T-helper 2 cell treated with Interferon-gamma antibody and Interleukin-4, amounts not matched to agents 5 μg/mL and 100 μg/mL, for 36 hours (primary cell): ENCODE measurements around the gene TK1.
"Not testable (repeated sequence)": the region's sequence is repeated elsewhere in the genome, so short reads cannot be mapped to it uniquely, and the experiment has no call there.

Source experiments
- DNase-seq: peaks from one replicate; pipeline ENCODE4 v3.0.0; 2021; ENCODE audit warnings: low spot score
- H3K27ac Mint-ChIP-seq: one replicate; pipeline ENCODE4 v1.8.0; 2021; ENCODE audit warnings: mild to moderate bottlenecking, mixed read lengths
- H3K27me3 Mint-ChIP-seq: one replicate; pipeline ENCODE4 v1.8.0; 2021; ENCODE audit warnings: low read depth, mixed read lengths
- H3K36me3 Mint-ChIP-seq: one replicate; pipeline ENCODE4 v1.8.0; 2021; ENCODE audit warnings: low read depth, mixed read lengths
- H3K4me1 Mint-ChIP-seq: one replicate; pipeline ENCODE4 v1.8.0; 2021; ENCODE audit warnings: low read depth, mixed read lengths
- H3K4me3 Mint-ChIP-seq: one replicate; pipeline ENCODE4 v1.8.0; 2022; ENCODE audit warnings: mild to moderate bottlenecking, moderate library complexity, mixed read lengths
- H3K9me3 Mint-ChIP-seq: one replicate; pipeline ENCODE4 v1.8.0; 2021; ENCODE audit warnings: mixed read lengths

The TK1 gene

GRCh38 chr17:78186692-78187595 lies at the start of gene TK1, which contains the start of gene AFMID:
TSS of gene TK1 (minus strand) at chr17:78187052. CDS start at chr17:78186994, 58 bp downstream.
TSS of gene AFMID (plus strand) at chr17:78187362. CDS start at chr17:78187371, 9 bp downstream.
- peak; percentile 96 for DNase-seq
- H3K27me3 Mint-ChIP-seq: no peaks in the 10 kb centered on the region
- H3K36me3 Mint-ChIP-seq: peaks cover 11% of the 10 kb centered on the region
- H3K27ac Mint-ChIP-seq: peak within 1 kb of the TSS; percentile 83
- peaks cover 28% of the 10 kb centered on the region for H3K4me1 Mint-ChIP-seq
- H3K9me3 Mint-ChIP-seq: no peaks in the 10 kb centered on the region
- H3K4me3 Mint-ChIP-seq: peak within 1 kb of the TSS; percentile 88

- H3K9me3 Mint-ChIP-seq: no peaks in the 10 kb centered on the region
- no peaks in the 10 kb centered on the region for H3K36me3 Mint-ChIP-seq
- no peak overlapping the region for H3K4me3 Mint-ChIP-seq
- H3K4me1 Mint-ChIP-seq: no peaks in the 10 kb centered on the region
- peaks cover 23% of the 10 kb centered on the region for H3K27me3 Mint-ChIP-seq
- no peak for DNase-seq
- no peak overlapping the region for H3K27ac Mint-ChIP-seq
Observed at GRCh38 chr17:78235885-78236284, 49.0 kb upstream of the TK1 start.

- not testable (repeated sequence) for H3K4me1 Mint-ChIP-seq, DNase-seq, H3K27ac Mint-ChIP-seq, H3K36me3 Mint-ChIP-seq, H3K4me3 Mint-ChIP-seq, H3K9me3 Mint-ChIP-seq
- H3K27me3 Mint-ChIP-seq: peaks cover 31% of the 10 kb centered on the region
Observed at GRCh38 chr17:78235022-78235421, 48.2 kb upstream of the TK1 start.

GRCh38 chr17:78234261-78234865 lies 47.5 kb upstream of the TK1 start:
- DNase-seq: no peak
- Mint-ChIP-seq H3K36me3 (no peaks in the 10 kb centered on the region), H3K4me1 (no peaks in the 10 kb centered on the region), H3K9me3 (no peaks in the 10 kb centered on the region), H3K27ac (no peak overlapping the region), H3K27me3 (peaks cover 31% of the 10 kb centered on the region), H3K4me3 (no peak overlapping the region)

- H3K4me3 Mint-ChIP-seq: no peak overlapping the region
- DNase-seq: no peak
- no peaks in the 10 kb centered on the region for H3K36me3 Mint-ChIP-seq
- no peak overlapping the region for H3K27ac Mint-ChIP-seq
- no peaks in the 10 kb centered on the region for H3K4me1 Mint-ChIP-seq
- H3K9me3 Mint-ChIP-seq: no peaks in the 10 kb centered on the region
- peaks cover 31% of the 10 kb centered on the region for H3K27me3 Mint-ChIP-seq
Observed at GRCh38 chr17:78233678-78234077, 46.8 kb upstream of the TK1 start.

GRCh38 chr17:78232859-78233173 lies 46.0 kb upstream of the TK1 start:
- H3K27ac Mint-ChIP-seq: no peak overlapping the region
- DNase-seq: no peak
- H3K9me3 Mint-ChIP-seq: no peaks in the 10 kb centered on the region
- no peaks in the 10 kb centered on the region for H3K36me3 Mint-ChIP-seq
- peaks cover 31% of the 10 kb centered on the region for H3K27me3 Mint-ChIP-seq
- no peaks in the 10 kb centered on the region for H3K4me1 Mint-ChIP-seq
- H3K4me3 Mint-ChIP-seq: no peak overlapping the region

- DNase-seq: no peak
- H3K4me1 Mint-ChIP-seq: no peaks in the 10 kb centered on the region
- H3K36me3 Mint-ChIP-seq: no peaks in the 10 kb centered on the region
- peaks cover 31% of the 10 kb centered on the region for H3K27me3 Mint-ChIP-seq
- no peak overlapping the region for H3K27ac Mint-ChIP-seq
- no peaks in the 10 kb centered on the region for H3K9me3 Mint-ChIP-seq
- H3K4me3 Mint-ChIP-seq: no peak overlapping the region
Observed at GRCh38 chr17:78231991-78232858, 45.4 kb upstream of the TK1 start.

GRCh38 chr17:78230996-78231935 lies 44.4 kb upstream of the TK1 start, which contains the start of gene TMEM235:
TSS of gene TMEM235 (plus strand) at chr17:78231631. CDS start at chr17:78232024, 393 bp downstream.
- Mint-ChIP-seq H3K4me3 (no peak within 1 kb of the TSS), H3K27me3 (peaks cover 31% of the 10 kb centered on the region), H3K9me3 (no peaks in the 10 kb centered on the region), H3K27ac (no peak within 1 kb of the TSS), H3K36me3 (no peaks in the 10 kb centered on the region), H3K4me1 (no peaks in the 10 kb centered on the region)
- no peak for DNase-seq

GRCh38 chr17:78230252-78230962 lies 43.6 kb upstream of the TK1 start:
- H3K36me3 Mint-ChIP-seq: no peaks in the 10 kb centered on the region
- no peak for DNase-seq
- H3K9me3 Mint-ChIP-seq: no peaks in the 10 kb centered on the region
- no peak overlapping the region for H3K4me3 Mint-ChIP-seq
- peaks cover 31% of the 10 kb centered on the region for H3K27me3 Mint-ChIP-seq
- H3K27ac Mint-ChIP-seq: no peak overlapping the region
- no peaks in the 10 kb centered on the region for H3K4me1 Mint-ChIP-seq

GRCh38 chr17:78228176-78228575 lies 41.3 kb upstream of the TK1 start:
- H3K27ac Mint-ChIP-seq: no peak overlapping the region
- H3K4me3 Mint-ChIP-seq: no peak overlapping the region
- no peak for DNase-seq
- H3K9me3 Mint-ChIP-seq: no peaks in the 10 kb centered on the region
- peaks cover 21% of the 10 kb centered on the region for H3K36me3 Mint-ChIP-seq
- peaks cover 27% of the 10 kb centered on the region for H3K27me3 Mint-ChIP-seq
- H3K4me1 Mint-ChIP-seq: no peaks in the 10 kb centered on the region

- peaks cover 21% of the 10 kb centered on the region for H3K27me3 Mint-ChIP-seq
- DNase-seq: no peak
- no peak overlapping the region for H3K27ac Mint-ChIP-seq
- no peak overlapping the region for H3K4me3 Mint-ChIP-seq
- H3K4me1 Mint-ChIP-seq: no peaks in the 10 kb centered on the region
- H3K36me3 Mint-ChIP-seq: peaks cover 26% of the 10 kb centered on the region
- H3K9me3 Mint-ChIP-seq: no peaks in the 10 kb centered on the region
Observed at GRCh38 chr17:78227455-78227916, 40.6 kb upstream of the TK1 start.

- DNase-seq: no peak
- no peaks in the 10 kb centered on the region for H3K9me3 Mint-ChIP-seq
- H3K4me3 Mint-ChIP-seq: no peak overlapping the region
- no peaks in the 10 kb centered on the region for H3K4me1 Mint-ChIP-seq
- H3K27me3 Mint-ChIP-seq: peaks cover 16% of the 10 kb centered on the region
- no peak overlapping the region for H3K27ac Mint-ChIP-seq
- H3K36me3 Mint-ChIP-seq: peaks cover 27% of the 10 kb centered on the region
Observed at GRCh38 chr17:78226759-78227454, 40.1 kb upstream of the TK1 start.
